SK-N-SH treated with all-trans-retinoic acid at 6 μM for 48 hours (cell line): ENCODE measurements around the gene CASS4.

Experiments
- ATAC-seq: fragments of 200-7000 bp; cut with Tn5 transposase; 3 replicates; pipeline ENCODE4 v1.9.1; 2020; ENCODE audit warnings: mild to moderate bottlenecking, moderate library complexity
- ARNTL ChIP-seq: fragments of 450-650 bp; formaldehyde crosslinking; IDR thresholded peaks from 2 replicates; pipeline ENCODE4 v1.5.0; 2020; ENCODE audit warnings: low read depth, mild to moderate bottlenecking, moderate library complexity, borderline replicate concordance
- BACH2 ChIP-seq: fragments of 250-450 bp; sonication (Bioruptor Pico); IDR thresholded peaks from 2 replicates; pipeline ENCODE4 v1.9.0; 2021; ENCODE audit warnings: mild to moderate bottlenecking, borderline replicate concordance
- ESRRG ChIP-seq: fragments of 250-450 bp; sonication (Bioruptor Pico); IDR thresholded peaks from 2 replicates; pipeline ENCODE4 v1.6.1; 2021; ENCODE audit warnings: mild to moderate bottlenecking
- GLIS3 ChIP-seq: fragments of 250-450 bp; sonication (Bioruptor Pico); IDR thresholded peaks from 2 replicates; pipeline ENCODE4 v1.5.0; 2020; ENCODE audit warnings: mild to moderate bottlenecking, moderate library complexity
- ISL1 ChIP-seq: fragments of 250-450 bp; sonication (Bioruptor Pico); IDR thresholded peaks from 2 replicates; pipeline ENCODE4 v2.1.2; 2022; ENCODE audit warnings: mild to moderate bottlenecking, moderate library complexity
- OSR1 ChIP-seq: fragments of 250-450 bp; sonication (Bioruptor Pico); IDR thresholded peaks from 2 replicates; pipeline ENCODE4 v1.8.0; 2022; ENCODE audit warnings: moderate library complexity, mild to moderate bottlenecking, inconsistent platforms
- PATZ1 ChIP-seq: fragments of 250-450 bp; sonication (Bioruptor Pico); IDR thresholded peaks from 2 replicates; pipeline ENCODE4 v1.8.0; 2020; ENCODE audit warnings: mild to moderate bottlenecking, moderate library complexity, borderline replicate concordance
- RARB ChIP-seq: fragments of 250-450 bp; sonication (Bioruptor Pico); IDR thresholded peaks from 2 replicates; pipeline ENCODE4 v1.8.0; 2021; ENCODE audit warnings: mild to moderate bottlenecking, moderate library complexity
- SNAI2 ChIP-seq: fragments of 250-450 bp; sonication (Bioruptor Pico); IDR thresholded peaks from 2 replicates; pipeline ENCODE4 v1.5.0; 2020; ENCODE audit warnings: mild to moderate bottlenecking, moderate library complexity
- TCF4 ChIP-seq: fragments of 250-450 bp; sonication (Bioruptor Pico); IDR thresholded peaks from 2 replicates; pipeline ENCODE4 v1.8.0; 2021; ENCODE audit warnings: mild to moderate bottlenecking, moderate library complexity, borderline replicate concordance
- TOX ChIP-seq: fragments of 250-450 bp; sonication (Bioruptor Pico); IDR thresholded peaks from 2 replicates; pipeline ENCODE4 v1.8.0; 2021; ENCODE audit warnings: mild to moderate bottlenecking, moderate library complexity, borderline replicate concordance
- ZC3H10 ChIP-seq: fragments of 250-450 bp; sonication (Bioruptor Pico); IDR thresholded peaks from 2 replicates; pipeline ENCODE4 v1.5.1; 2021; ENCODE audit warnings: mild to moderate bottlenecking, moderate library complexity
- ZFP3 ChIP-seq: fragments of 250-450 bp; sonication (Bioruptor Pico); IDR thresholded peaks from 2 replicates; pipeline ENCODE4 v1.5.0; 2020; ENCODE audit warnings: mild to moderate bottlenecking, moderate library complexity
- ZFP30 ChIP-seq: fragments of 450-650 bp; formaldehyde crosslinking; IDR thresholded peaks from 2 replicates; pipeline ENCODE4 v1.5.0; 2022; ENCODE audit warnings: mild to moderate bottlenecking, moderate library complexity
- ZNF565 ChIP-seq: fragments of 450-650 bp; formaldehyde crosslinking; conservative IDR thresholded peaks from 2 replicates; pipeline ENCODE4 v1.5.0; 2020; ENCODE audit warnings: low read depth, mild to moderate bottlenecking, moderate library complexity
- ZNF70 ChIP-seq: fragments of 450-650 bp; formaldehyde crosslinking; IDR thresholded peaks from 2 replicates; pipeline ENCODE4 v1.5.0; 2020; ENCODE audit warnings: mild to moderate bottlenecking, moderate library complexity
- ZNF8 ChIP-seq: fragments of 450-650 bp; formaldehyde crosslinking; IDR thresholded peaks from 2 replicates; pipeline ENCODE4 v1.5.0; 2020; ENCODE audit warnings: mild to moderate bottlenecking, moderate library complexity
- TF ChIP-seq, protein P1 (sequence below): fragments of 250-450 bp; sonication (Bioruptor Pico); IDR thresholded peaks from 2 replicates; pipeline ENCODE4 v1.5.1; 2021; ENCODE audit warnings: mild to moderate bottlenecking, moderate library complexity
- TF ChIP-seq, protein P2 (sequence below): fragments of 250-450 bp; sonication (Bioruptor Pico); IDR thresholded peaks from 2 replicates; pipeline ENCODE4 v1.5.1; 2020; ENCODE audit warnings: low read depth, mild to moderate bottlenecking, moderate library complexity
- TF ChIP-seq, protein P3 (sequence below): fragments of 250-450 bp; sonication (Bioruptor Pico); IDR thresholded peaks from 2 replicates; pipeline ENCODE4 v1.5.0; 2020; ENCODE audit warnings: mild to moderate bottlenecking, moderate library complexity
- TF ChIP-seq, protein P4 (sequence below): fragments of 250-450 bp; sonication (Bioruptor Pico); IDR thresholded peaks from 2 replicates; pipeline ENCODE4 v1.8.0; 2021; ENCODE audit warnings: low read depth, mild to moderate bottlenecking, moderate library complexity, borderline replicate concordance

The CASS4 gene

GRCh38 chr20:56392881-56393482, 19.1 kb upstream of the CASS4 start (continued):
- TF ChIP-seq PATZ1, result no peak
- no peak for TF ChIP-seq OSR1 (CRISPR knock-in tag)
- TF ChIP-seq, protein P1, sequence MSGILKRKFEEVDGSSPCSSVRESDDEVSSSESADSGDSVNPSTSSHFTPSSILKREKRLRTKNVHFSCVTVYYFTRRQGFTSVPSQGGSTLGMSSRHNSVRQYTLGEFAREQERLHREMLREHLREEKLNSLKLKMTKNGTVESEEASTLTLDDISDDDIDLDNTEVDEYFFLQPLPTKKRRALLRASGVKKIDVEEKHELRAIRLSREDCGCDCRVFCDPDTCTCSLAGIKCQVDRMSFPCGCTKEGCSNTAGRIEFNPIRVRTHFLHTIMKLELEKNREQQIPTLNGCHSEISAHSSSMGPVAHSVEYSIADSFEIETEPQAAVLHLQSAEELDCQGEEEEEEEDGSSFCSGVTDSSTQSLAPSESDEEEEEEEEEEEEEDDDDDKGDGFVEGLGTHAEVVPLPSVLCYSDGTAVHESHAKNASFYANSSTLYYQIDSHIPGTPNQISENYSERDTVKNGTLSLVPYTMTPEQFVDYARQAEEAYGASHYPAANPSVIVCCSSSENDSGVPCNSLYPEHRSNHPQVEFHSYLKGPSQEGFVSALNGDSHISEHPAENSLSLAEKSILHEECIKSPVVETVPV, result no peak
- no peak for TF ChIP-seq SNAI2

DNA sequence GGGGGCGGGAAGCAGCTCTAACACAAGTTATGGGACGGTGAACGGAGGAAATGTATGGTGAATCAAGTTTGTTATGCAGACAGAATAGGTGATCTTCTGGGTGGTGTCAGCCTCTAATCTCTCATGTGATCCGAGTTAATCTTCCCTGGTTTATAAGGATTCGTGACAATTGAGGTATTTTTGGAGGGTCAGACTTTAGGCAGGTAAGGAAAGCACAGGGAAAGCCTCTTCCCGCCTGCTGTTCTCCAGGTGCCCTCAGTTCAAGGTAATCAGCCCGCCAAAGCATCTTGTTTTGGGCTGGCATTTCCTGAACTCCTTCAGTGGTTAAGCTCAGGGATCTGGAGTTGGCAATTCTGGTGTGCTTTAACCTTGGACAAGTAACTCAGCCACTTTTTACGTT, 18.4 kb upstream of the CASS4 start:
- TF ChIP-seq RARB (CRISPR knock-in tag) (no peak), ISL1 (CRISPR knock-in tag) (no peak), GLIS3 (no peak)
- TF ChIP-seq, all 23 proteins: peak for 0

DNA sequence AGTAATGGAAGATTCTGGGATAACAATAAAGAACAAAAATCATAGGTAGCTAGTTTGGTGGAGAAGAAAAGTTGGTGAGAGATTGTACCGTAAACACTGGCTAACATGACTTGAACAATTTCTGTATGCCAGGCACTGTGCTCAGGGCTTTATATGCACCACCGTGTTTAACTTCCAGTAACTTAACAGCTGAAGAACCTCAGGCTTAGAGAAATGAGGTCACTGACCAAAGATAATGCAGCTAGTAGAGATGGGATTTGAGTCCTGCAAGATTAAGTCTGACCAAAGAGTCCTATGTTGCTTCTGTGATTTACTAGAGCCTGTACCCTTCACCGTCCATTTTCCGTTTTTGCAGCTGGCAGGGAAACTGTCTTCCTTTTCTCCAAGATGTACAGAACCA, 16.9 kb upstream of the CASS4 start:
- ATAC-seq, result no peak
- no peak for TF ChIP-seq ZFP3 (CRISPR knock-in tag)
- TF ChIP-seq ZNF565, result no peak
- TF ChIP-seq ARNTL (CRISPR knock-in tag), result no peak
- no peak for TF ChIP-seq ZNF70 (CRISPR knock-in tag)
- TF ChIP-seq, protein P2, sequence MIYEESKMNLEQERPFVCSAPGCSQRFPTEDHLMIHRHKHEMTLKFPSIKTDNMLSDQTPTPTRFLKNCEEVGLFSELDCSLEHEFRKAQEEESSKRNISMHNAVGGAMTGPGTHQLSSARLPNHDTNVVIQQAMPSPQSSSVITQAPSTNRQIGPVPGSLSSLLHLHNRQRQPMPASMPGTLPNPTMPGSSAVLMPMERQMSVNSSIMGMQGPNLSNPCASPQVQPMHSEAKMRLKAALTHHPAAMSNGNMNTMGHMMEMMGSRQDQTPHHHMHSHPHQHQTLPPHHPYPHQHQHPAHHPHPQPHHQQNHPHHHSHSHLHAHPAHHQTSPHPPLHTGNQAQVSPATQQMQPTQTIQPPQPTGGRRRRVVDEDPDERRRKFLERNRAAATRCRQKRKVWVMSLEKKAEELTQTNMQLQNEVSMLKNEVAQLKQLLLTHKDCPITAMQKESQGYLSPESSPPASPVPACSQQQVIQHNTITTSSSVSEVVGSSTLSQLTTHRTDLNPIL, result no peak
- TF ChIP-seq PATZ1, result no peak
- TF ChIP-seq, protein P3, sequence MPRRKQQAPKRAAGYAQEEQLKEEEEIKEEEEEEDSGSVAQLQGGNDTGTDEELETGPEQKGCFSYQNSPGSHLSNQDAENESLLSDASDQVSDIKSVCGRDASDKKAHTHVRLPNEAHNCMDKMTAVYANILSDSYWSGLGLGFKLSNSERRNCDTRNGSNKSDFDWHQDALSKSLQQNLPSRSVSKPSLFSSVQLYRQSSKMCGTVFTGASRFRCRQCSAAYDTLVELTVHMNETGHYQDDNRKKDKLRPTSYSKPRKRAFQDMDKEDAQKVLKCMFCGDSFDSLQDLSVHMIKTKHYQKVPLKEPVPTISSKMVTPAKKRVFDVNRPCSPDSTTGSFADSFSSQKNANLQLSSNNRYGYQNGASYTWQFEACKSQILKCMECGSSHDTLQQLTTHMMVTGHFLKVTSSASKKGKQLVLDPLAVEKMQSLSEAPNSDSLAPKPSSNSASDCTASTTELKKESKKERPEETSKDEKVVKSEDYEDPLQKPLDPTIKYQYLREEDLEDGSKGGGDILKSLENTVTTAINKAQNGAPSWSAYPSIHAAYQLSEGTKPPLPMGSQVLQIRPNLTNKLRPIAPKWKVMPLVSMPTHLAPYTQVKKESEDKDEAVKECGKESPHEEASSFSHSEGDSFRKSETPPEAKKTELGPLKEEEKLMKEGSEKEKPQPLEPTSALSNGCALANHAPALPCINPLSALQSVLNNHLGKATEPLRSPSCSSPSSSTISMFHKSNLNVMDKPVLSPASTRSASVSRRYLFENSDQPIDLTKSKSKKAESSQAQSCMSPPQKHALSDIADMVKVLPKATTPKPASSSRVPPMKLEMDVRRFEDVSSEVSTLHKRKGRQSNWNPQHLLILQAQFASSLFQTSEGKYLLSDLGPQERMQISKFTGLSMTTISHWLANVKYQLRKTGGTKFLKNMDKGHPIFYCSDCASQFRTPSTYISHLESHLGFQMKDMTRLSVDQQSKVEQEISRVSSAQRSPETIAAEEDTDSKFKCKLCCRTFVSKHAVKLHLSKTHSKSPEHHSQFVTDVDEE (CRISPR knock-in tag), result no peak
- TF ChIP-seq ZFP30 (CRISPR knock-in tag), result no peak
- no peak for TF ChIP-seq ISL1 (CRISPR knock-in tag)
- TF ChIP-seq BACH2 (CRISPR knock-in tag), result no peak
- no peak for TF ChIP-seq RARB (CRISPR knock-in tag)
- TF ChIP-seq, protein P4, sequence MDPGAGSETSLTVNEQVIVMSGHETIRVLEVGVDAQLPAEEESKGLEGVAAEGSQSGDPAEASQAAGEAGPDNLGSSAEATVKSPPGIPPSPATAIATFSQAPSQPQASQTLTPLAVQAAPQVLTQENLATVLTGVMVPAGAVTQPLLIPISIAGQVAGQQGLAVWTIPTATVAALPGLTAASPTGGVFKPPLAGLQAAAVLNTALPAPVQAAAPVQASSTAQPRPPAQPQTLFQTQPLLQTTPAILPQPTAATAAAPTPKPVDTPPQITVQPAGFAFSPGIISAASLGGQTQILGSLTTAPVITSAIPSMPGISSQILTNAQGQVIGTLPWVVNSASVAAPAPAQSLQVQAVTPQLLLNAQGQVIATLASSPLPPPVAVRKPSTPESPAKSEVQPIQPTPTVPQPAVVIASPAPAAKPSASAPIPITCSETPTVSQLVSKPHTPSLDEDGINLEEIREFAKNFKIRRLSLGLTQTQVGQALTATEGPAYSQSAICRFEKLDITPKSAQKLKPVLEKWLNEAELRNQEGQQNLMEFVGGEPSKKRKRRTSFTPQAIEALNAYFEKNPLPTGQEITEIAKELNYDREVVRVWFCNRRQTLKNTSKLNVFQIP (CRISPR knock-in tag), result no peak
- TF ChIP-seq ESRRG, result no peak
- TF ChIP-seq ZNF8 (CRISPR knock-in tag), result no peak
- no peak for TF ChIP-seq TCF4 (CRISPR knock-in tag)
- TF ChIP-seq, protein P1, result no peak
- no peak for TF ChIP-seq OSR1 (CRISPR knock-in tag)
- TF ChIP-seq GLIS3, result no peak
- no peak for TF ChIP-seq ZC3H10 (CRISPR knock-in tag)
- no peak for TF ChIP-seq TOX (CRISPR knock-in tag)

More for the DNA sequence above, 18.4 kb upstream of the CASS4 start:
- no peak for ATAC-seq
